HG03103 (cell line): Measurements from ENCODE around the gene ZNF787.
"Not testable (repeated sequence)": the region's sequence is repeated elsewhere in the genome, so short reads cannot be mapped to it uniquely, and the experiment has no call there.

Experiments used
- ATAC-seq: cut with Tn5 transposase; IDR thresholded peaks from one replicate; pipeline ENCODE4 v1.9.1; 2021; ENCODE audit warnings: low read depth; ENCODE audit not compliant: unreplicated experiment

Gene ZNF787

DNA sequence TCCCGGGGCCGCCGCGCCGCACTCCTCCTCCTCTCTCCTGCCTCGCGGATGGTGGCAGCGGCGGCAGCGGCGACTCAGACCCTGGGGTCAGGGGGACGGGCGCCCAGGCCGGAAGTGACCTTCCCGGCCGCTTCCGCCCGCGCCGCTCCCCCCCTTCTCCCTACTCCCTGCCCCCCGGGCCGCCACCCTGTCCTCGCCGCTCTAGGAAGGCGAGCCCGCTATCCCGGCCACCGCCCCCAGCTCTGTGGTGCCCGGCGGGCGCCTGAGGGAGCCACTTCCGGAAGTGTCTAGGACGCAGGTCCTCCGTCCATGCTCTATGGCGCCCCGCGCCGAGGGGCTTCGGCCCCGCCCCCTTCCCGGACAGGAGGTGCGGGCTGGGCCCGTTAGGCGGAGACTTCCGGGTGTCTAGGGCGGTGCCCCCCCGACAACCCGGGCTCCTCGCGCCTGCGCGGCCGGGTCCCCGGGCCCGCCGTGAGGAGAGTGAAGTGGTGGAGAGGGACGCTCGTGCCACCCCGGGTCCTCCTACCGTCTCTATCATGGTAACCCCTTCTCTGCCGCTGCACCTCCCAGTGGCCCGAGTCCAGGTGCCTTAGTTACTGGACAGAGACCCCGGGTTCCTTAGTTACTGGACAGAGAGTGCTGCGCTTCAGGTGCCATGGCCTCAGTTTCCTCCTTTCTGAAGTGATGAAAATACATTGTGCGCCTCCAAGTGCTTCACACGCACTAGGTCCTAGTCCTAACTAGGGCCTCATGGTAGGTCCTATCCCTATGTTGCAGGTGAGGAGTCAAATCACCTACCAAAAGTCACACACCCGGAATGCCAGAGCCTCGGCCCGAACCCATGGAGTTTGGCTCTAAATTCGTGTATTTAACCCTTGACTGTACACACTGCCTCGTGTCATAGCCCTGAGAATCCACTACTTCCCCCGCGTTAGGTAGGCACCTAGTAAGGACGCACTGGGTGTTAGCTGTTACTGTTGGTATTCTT lies at the start of gene ZNF787:
ZNF787 (minus strand) TSS at position 116 of the 988 bp plus-strand sequence. CDS start 18,078 bp downstream, outside the sequence.
- peak; percentile 77 for ATAC-seq

DNA sequence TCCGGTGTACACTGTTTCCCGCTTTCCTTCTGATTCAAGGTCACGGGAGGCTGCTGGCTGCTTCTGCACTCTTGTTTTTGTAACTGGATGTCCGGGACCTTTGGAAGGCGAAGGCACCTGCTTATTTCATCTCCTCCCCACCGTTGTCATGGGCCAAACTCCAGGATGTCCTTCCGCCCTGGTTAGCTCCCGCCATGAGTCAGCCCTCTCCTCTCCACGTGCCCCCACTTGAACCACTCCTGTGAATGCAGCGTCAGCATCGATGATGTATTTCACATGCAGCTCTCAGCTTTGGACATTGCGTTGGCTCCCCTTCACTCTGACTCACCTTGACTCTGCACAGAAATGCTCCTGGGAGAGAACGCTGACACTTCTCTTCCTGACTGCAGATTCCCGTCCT lies 49.2 kb upstream of the ZNF787 start:
- no peak for ATAC-seq

- ATAC-seq = no peak
These were observed 46.0 kb upstream of the ZNF787 start for GRCh38 chr19:56167064-56167578.

DNA sequence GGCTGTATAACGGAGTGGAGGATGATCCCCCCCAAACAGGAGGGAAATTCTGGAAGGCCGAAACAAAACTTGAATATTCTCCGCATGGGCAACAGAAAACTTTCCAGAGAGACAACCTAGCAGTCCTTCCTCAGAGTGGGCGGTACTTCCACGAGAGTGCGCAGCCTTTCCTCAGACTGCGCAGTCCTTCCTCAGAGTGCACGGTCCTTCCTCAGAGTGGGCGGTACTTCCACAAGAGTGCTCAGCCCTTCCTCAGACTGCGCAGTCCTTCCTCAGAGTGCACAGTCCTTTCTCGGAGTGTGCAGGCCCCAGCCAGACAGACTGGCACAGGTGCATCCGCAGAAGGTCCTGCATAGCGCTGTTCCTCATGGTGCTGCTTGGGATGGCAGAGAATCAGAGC lies 42.0 kb upstream of the ZNF787 start:
- ATAC-seq = no peak

DNA sequence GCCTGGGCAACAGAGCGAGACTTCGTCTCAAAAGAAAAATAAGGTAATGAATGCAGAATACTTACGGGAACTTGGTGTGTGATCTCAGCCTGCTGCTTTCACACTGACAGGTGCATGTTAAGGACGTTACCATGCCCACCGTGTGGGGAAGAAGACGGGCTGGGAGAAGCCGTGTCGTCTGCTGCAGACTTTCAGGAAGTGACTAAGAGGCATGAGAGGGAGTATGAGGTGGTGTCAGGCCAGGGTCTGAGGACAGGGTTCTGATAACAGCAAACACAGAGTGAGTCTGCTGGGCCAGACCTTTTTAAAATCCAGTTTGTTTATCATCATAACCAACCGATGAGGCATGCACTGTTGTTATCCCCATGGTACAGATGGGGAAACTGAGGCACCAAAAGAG lies 41.2 kb upstream of the ZNF787 start:
- ATAC-seq = no peak

DNA sequence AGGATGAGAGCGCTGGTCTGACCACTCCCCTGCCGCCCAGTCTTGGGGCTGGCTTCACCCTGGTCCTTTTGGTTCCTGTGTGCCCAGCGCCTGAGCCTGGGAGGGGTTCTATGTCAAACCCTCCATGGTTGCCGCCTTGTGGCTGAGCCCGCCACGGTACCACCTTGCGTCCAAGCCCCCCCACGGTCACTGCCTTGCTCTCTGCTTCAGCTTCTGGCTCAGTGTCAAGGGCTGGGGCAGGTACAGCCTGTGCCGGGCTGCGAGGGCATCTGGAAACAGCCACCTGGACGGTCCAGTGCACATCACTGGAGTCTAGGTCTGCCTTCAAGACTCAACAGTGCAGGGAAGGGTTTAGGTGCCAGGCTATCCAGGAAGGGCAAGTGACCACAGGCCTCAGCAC lies 40.4 kb upstream of the ZNF787 start:
- ATAC-seq = no peak

DNA sequence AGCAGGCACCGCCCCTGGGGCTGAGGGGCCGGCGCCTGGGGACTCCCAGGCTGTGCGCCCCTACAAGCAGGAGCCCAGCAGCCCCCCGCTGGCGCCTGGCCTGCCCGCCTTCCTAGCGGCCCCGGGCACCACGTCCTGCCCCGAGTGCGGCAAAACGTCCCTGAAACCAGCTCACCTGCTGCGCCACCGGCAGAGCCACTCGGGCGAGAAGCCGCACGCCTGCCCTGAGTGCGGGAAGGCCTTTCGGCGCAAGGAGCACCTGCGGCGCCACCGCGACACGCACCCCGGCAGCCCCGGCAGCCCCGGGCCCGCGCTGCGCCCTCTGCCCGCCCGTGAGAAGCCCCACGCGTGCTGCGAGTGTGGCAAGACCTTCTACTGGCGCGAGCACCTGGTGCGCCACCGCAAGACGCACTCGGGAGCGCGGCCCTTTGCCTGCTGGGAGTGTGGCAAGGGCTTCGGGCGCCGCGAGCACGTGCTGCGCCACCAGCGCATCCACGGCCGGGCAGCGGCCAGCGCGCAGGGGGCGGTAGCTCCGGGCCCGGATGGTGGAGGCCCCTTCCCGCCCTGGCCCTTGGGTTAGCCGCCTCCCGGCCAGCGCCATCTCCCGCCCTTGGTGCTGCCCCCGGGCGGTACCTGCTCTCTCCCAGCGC lies 38.7 kb upstream of the ZNF787 start:
- ATAC-seq = no peak

DNA sequence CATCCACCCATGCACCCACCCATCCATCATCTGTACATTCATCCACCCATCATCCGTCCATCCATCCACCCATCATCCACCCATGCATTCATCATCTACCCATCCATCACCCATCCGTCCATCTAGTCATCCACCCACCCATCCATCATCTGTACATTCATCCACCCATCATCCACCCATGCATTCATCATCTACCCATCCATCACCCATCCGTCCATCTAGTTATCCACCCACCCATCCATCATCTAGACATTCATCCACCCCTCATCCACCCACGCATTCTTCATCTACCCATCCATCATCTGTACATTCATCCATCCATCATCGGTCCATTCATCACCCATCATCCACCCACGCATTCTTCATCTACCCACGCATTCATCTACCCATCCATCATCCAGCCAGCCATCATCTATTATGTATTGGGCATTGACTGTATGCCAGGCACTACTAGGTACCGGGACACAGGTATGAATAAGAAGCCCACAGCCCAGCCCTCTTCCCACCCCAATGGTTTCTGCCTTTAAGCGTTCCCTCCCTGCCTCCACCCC lies 38.0 kb upstream of the ZNF787 start:
- no peak for ATAC-seq

DNA sequence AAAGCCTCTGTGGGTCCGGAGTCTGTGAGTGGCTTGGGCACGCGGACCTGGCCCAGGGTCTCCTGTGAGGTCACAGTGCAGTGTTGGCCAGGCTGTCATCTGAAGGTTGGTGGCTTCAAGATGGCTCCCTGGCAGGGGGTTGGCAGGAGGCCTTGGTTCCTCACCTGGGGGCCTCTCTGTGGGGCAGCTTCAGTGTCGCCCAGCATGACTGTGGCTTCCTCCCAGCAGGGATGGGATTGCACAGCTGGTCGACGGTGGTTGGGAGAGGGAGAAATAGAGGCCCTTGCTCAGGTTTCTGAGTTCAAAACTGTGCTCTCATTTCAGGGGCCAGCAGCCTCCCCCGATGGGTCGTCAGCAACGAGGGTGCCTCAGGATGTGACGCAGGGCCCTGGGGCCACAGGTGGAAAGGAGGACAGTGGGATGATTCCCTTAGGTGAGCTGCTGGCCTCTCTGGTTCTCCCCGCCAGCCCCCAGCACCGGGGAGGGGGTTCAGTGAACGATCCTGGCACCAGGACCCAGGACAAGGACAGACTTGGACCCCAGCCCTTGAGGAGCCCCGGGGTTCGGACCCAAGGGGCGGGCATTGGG lies 37.2 kb upstream of the ZNF787 start:
- ATAC-seq = no peak

- ATAC-seq = no peak
These were observed 35.7 kb upstream of the ZNF787 start for GRCh38 chr19:56156768-56157167.

DNA sequence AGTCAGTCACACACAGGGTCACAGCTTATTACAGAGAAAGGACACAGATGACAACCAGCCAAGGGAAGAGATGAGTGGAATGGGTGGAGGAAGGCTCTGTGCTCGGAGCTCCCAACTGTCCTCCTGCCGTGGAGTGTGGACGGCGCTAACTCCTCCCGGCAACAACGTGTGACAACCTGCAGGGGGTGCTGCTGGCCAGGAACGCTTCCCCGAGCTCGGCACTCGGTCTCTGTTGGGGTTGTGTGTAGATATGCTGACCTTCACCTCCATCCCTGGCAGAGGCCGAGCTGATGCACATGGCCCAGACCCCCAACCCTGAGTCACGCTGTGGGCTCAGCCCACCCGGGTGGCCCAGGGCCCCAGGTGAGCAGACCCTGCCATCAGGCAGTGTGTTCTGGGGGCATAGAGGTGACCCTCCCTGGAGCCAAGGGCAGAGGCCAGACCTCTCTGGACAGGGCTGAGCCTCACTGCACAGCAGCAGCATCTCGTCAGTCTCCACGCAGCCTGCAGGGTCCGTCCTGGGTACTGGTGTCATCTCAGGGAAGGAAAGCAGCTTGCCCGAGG lies 34.1 kb upstream of the ZNF787 start:
- no peak for ATAC-seq

- ATAC-seq = no peak
These were observed 32.4 kb upstream of the ZNF787 start for GRCh38 chr19:56153507-56153906.

DNA sequence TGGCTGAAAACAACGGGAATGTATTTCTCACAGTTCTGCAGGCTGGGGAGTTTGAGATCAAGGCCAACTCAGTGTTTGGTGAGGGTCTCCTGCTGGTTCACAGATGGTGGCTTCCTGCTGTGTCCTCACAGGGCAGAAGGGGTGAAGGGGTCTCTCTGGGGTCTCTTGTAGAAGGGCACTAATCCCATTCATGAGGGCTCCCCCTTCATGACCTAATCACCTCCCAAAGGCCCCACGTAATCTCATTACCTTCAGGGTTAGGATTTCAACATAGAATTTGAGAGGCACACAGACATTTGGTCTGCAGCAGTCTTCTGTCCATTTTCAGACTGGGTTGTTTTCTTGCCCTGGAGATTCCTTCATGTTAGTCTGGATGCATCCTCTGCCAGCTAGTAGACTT lies 31.5 kb upstream of the ZNF787 start:
- no peak for ATAC-seq

GRCh38 chr19:56150358-56150757 lies 29.3 kb upstream of the ZNF787 start:
- ATAC-seq = no peak

GRCh38 chr19:56149656-56150038 lies 28.6 kb upstream of the ZNF787 start:
- ATAC-seq = no peak

GRCh38 chr19:56148955-56149655 lies 28.0 kb upstream of the ZNF787 start:
- not testable (repeated sequence) for ATAC-seq

DNA sequence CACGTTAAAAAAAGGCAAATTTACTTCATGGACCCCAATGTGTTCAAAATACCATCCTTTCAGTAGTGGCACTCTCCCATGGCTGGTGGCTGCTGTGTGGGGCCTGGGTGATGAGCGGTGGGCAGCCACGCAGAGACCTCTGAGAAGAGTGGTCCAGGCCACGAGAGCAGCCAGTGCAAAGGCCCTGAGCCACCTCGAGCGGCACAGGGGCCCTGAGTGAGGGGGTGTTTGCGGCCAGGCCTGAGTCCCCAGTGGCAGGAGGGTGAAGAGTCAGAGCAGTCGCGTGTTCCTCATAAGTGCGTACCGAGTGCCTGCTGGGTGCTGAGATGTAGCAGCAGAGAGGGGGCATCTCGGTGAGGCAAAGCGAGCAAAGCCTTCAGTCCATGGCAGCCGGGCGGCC lies 27.0 kb upstream of the ZNF787 start:
- no peak for ATAC-seq

DNA sequence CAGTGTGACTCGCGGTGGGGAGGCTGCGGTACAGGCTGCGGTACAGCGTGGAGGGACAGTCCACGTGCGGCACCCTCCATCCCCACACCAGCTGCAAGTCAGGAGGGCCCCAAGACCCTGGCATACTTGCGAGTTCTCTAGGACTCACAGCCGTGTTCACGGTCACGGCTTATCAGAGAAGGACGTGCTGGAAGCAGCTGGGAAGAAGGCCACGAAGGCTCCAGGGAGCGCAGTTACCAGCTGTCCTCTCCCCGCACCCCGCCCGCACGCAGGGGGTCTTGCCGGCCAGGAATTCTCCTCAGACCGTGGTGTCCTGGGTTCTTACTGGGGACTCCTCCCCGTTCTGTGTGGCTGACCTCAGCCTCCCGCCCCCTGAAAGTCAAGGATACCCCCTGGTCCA lies 26.2 kb upstream of the ZNF787 start:
- ATAC-seq = no peak

- no peak for ATAC-seq
These were observed 25.8 kb upstream of the ZNF787 start for GRCh38 chr19:56146904-56147303.

DNA sequence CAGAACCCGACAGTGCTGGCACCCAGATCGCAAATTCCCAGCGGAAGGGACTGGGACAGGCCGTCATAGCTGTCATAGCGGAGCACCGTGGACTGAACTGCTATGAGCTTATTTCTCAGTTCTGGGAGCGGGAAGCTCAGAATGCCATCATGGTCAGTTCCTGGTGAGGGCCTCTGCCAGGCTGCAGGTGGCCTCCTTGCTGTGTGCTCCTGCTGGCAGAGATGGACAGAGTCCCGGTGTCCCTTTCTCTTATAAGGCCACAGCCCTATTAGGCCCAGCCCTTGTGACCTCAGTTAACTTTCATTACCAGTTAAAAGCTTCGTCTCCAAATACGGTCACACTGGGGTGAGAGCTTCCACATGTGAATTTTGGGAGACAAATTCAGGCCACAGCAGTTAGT lies 24.6 kb upstream of the ZNF787 start:
- ATAC-seq = no peak
